NCI-H146 treated with DMSO at 0.1 percent for 48 hours (cell line): Measurements from ENCODE around the gene UBXN7.
"Not testable (repeated sequence)": the region's sequence is repeated elsewhere in the genome, so short reads cannot be mapped to it uniquely, and the experiment has no call there.

Experiments
- DNase-seq: peaks from one replicate; lab custom pipeline; 2025; ENCODE audit not compliant: unreplicated experiment; lab: John Stamatoyannopoulos, UW

The UBXN7 gene

DNA sequence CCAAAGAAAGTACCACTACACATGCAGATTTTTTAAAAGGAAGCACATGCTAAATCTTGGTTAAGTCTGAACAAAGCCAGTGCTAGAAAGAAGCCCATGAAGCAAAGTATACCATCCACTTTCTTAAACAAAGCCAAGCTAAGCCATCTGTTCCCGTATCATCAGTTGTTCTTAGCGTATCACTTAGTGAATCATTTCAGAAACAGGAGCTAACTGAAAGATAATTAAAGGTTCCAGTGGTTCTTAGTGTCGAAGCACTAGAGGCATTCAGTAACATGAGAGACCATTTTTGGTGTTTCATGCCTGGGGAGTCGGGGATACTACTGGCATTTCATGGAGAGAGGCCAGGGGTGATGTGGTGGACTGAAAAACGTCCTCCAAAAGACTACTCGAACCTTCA lies 12.8 kb downstream of the UBXN7 start:
- DNase-seq: no peak

DNA sequence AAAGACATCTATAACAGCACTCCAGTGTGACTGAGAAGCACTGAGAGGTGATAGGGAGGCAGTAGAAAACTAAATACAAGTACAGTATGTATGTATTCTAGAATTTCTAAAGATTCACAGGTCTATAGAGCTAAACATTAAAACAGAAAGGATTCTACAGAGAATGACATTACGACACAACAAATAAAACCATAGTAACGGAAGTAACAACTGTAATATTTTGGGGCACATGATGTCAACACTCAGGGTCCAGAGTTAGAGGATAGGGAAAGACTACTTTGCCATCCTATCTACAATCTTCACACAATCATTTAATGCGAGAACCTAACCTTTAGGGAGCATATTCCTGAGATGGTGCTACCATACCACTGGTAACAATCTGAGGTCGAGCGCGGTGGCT lies 13.6 kb downstream of the UBXN7 start:
- no peak for DNase-seq

GRCh38 chr3:196414469-196414868 lies 17.8 kb downstream of the UBXN7 start:
- no peak for DNase-seq

- DNase-seq: no peak
These were observed 19.5 kb downstream of the UBXN7 start for GRCh38 chr3:196412704-196413103.

DNA sequence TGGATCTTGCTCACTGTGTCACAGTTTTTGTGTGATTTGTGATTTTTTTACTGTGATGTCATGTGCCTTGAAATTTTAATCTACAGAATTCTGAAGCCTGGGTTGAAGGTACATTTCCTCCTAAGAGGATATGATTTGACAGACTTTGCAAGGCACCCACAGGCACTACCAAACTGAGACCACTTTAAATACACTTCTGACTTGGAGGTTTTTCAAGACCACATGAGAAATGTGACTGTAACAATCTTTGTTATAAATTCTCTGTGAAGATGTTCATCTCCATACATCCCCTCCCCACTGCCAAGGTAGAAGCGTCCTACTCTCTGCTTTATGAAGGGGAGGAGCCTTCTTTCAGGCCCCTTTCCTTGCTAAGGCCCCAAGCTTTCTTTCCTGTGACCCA lies 22.8 kb downstream of the UBXN7 start:
- no peak for DNase-seq

DNA sequence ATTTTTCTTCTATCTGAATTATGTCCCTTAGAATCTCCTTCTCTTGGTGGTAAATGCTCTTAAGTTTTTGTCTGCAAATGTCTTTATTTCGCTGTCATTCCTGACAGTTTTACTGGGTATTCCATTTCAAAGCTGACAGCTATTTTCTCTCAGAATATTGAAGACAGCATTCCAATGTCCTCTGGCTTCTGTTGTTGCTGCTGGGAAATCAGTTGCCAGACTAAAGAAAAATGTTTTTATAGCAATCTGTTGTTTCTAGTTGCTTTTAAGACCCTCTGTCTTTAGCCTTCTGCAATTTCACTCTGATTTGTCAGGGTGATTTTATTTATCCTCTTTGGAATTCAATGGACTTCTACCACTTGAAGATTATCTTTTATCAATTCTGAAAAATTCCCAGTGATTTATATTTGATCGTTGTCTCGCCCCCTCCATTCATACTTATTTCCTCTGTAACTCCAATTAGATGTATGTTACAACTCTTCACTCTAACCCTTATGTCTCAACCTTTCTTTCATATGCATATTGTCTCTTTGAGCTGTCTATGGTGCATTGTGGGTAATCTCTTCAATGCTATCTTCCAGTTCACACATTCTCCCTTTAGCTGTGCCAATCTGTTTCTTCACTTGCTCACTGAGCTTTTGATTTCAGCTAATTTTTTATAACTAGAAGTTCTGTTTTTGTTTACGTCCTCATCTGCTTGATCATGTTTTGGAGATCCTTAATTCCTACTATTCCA lies 23.5 kb downstream of the UBXN7 start:
- no peak for DNase-seq

- no peak for DNase-seq
These were observed 25.3 kb downstream of the UBXN7 start for GRCh38 chr3:196406811-196407470.

GRCh38 chr3:196400331-196400730 lies 31.9 kb downstream of the UBXN7 start:
- no peak for DNase-seq

DNA sequence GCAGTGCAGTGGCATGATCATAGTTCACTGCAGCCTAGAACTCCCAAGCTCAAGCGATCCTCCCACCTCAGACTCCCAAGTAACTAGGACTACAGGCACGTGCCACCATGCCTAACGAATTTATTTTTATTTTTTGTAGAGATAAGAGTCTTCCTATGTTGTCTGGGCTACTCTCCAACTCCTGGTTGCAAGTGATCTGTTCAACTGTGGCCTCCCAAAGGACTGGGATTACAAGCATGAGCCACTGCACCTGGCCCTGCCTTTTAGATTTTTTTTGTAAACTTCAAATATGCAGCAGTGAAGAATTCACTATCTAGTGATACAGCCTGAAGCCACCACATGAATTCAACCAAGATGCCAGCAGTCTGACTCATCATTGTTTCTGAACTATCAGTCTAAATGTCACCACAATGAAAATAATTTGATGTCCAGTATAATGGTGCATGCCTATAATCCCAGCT lies 32.7 kb downstream of the UBXN7 start:
- DNase-seq: no peak

GRCh38 chr3:196398782-196399181 lies 33.4 kb downstream of the UBXN7 start:
- DNase-seq: no peak

- DNase-seq: no peak
These were observed 34.3 kb downstream of the UBXN7 start for GRCh38 chr3:196397941-196398340.

DNA sequence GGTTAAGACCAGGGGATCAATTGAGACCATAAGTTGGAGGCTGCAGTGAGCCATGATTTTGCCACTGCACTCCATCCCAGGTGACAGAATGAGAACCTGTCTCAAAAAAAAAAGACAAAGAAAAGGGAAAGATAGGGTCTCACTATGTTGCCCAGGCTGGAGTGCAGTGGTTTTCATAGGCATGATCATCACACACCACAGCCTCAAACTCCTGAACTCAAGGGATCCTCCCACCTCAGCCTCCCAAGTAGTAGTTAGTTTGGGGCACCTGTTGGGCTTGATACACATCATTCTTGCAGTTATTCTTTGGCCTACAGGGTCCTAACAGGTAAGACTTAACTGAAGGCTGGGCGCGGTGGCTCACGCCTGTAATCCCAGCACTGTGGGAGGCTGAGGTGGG lies 42.1 kb downstream of the UBXN7 start:
- DNase-seq: no peak

DNA sequence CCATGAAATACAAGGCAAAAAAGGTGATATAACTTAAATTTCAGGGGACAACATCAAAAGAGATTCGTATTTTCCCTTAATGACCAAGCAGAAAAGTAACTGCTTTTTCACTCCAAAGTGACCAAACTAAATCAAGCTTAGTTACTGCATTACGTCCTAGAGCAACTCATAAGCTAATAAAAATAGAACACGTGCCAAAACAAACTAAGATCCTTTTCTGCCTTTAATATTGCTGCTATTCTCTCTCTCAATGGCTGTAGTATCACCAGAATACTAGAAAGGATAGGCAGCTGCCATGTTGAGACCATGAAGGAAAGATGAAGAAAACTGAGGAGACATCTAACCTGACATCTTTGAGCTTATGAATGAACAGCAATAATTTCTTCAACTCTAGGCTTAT lies 43.3 kb downstream of the UBXN7 start:
- no peak for DNase-seq

GRCh38 chr3:196387941-196388340 lies 44.3 kb downstream of the UBXN7 start:
- not testable (repeated sequence) for DNase-seq

- not testable (repeated sequence) for DNase-seq
These were observed 45.4 kb downstream of the UBXN7 start for GRCh38 chr3:196386797-196387196.

DNA sequence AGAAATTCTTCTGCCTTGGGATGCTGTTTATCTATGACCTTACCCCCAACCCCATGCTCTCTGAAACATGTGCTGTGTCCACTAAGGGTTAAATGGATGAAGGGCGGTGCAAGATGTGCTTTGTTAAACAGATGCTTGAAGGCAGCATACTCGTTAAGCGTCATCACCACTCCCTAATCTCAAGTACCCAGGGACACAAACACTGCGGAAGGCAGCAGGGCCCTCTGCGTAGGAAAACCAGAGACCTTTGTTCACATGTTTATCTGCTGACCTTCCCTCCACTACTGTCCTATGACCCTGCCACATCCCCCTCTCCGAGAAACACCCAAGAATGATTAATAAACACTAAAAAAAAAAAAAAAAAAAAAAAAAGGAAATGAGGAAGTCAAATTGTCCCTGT lies 46.2 kb downstream of the UBXN7 start:
- not testable (repeated sequence) for DNase-seq

DNA sequence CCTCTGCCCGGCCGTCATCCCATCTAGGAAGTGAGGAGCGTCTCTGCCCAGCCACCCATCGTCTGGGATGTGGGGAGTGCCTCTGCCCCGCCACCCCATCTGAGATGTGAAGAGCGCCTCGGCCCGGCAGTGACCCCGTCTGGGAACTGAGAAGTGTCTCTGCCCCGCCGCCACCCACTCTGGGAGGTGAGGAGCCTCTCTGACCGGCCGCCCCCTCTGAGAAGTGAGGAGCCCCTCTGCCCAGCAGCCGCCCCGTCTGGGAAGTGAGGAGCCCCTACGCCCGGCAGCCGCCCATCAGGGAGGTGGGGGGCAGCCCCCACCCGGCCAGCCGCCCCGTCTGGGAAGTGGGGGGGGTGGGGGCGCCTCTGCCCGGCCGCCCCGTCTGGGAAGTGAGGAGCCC lies 46.8 kb downstream of the UBXN7 start:
- DNase-seq: not testable (repeated sequence)

DNA sequence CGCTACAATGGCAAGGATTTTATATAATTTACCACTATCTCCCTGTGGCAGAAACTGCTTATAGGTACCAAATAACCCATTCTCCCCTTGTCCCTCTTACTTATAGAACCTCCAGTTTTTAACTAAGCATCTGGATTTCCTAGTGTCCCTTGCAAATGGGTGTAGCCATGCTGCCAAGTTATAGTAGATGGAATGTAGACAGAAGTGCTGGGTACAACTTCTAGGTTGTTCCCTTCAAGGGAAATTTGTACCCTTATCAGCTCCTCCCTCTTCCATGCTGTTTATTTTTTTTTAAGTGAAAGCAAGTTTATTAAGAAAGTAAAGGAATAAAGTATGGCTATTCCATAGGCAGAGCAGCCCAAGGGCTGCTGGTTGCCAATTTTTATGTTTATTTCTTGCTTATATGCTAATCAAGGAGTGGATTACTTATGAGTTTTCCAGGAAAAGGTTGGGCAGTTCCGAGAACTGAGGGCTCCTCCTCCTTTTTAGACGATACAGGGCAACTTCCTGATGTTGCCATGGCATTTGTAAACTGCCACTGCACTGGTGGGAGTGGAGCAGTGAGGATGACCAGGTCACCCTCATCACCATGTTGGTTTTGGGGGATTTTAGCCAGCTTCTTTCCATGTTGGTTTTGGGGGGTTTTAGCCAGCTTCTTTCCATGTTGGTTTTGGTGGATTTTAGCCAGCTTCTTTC lies 53.9 kb downstream of the UBXN7 start:
- DNase-seq: no peak

DNA sequence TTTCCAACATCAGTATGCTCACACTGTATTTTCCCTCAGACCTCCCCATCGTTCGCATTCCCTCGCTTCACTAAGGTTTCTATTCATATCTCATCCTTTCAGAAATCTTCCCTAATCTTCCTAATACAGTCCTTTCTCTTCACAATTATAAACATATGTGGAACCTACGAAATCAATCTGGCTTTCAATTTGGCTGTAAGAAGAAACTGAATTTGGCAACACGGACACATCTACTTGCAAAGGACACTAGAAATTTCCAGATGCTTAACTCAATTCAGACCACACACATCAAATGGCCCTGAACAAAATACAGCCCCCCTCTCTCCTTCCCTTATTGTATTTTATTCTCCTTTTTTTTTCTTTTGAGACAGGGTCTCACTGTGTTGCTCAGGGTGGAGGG lies 54.9 kb downstream of the UBXN7 start:
- no peak for DNase-seq

- DNase-seq: no peak
These were observed 66.5 kb downstream of the UBXN7 start for GRCh38 chr3:196365736-196366135.

- DNase-seq: no peak
These were observed 71.6 kb downstream of the UBXN7 start for GRCh38 chr3:196360586-196360985.

GRCh38 chr3:196358540-196358939 lies 73.7 kb downstream of the UBXN7 start:
- not testable (repeated sequence) for DNase-seq
